H1 (cell line): ENCODE results near the gene CAMTA1. TPM values are rescaled to one million over a fixed set of nuclear protein-coding genes. Genes with fewer than 3 reads are reported as not detected.

Source experiments
- ATF3 ChIP-seq: IDR thresholded peaks from 2 replicates; pipeline ENCODE4 v1.6.1; 2011; ENCODE audit warnings: low read depth, mild to moderate bottlenecking, low read length; ENCODE audit not compliant: insufficient read depth
- BRCA1 ChIP-seq: IDR thresholded peaks from 2 replicates; pipeline ENCODE4 v1.6.1; 2012; ENCODE audit warnings: low read depth, low read length, improper control_type of control experiment
- RXRA ChIP-seq: IDR thresholded peaks from 2 replicates; pipeline ENCODE4 v1.6.1; 2011; ENCODE audit warnings: low read depth, mild to moderate bottlenecking, low read length, moderate library complexity; ENCODE audit not compliant: insufficient read depth
- polyA plus RNA-seq, 7 experiments: library from polyadenylated mRNA; depleted of rRNA in 3 of 7; stranded (reverse) in 5 of 7; unstranded in 2 of 7; fragments of >200 nt in 5 of 7; fragments of 200-250 nt in 2 of 7; gene quantifications; 1 replicate in 5 of 7; 2 replicates in 1 of 7; 4 replicates in 1 of 7; pipeline versions ENCODE4 v1.2.1 to v1.2.3, GENCODE V29; 2011 to 2013; ENCODE audit warnings: missing spikeins in 2 of 7, mixed read lengths in 2 of 7
- total RNA-seq: library from RNA; stranded (reverse); fragmentation: NEBNext Ultra II Directional; extraction: Animal tissue kit (Norgen Biotek cat#: 25700); gene quantifications from 2 replicates; pipeline ENCODE4 v1.2.1, GENCODE V29; 2021

The CAMTA1 gene
- total and polyA plus RNA-seq, 2 of the 8 experiments (the other 6 are each of a cell fraction or from before 2014, with no cell fraction given): 65.0 to 119 TPM

DNA sequence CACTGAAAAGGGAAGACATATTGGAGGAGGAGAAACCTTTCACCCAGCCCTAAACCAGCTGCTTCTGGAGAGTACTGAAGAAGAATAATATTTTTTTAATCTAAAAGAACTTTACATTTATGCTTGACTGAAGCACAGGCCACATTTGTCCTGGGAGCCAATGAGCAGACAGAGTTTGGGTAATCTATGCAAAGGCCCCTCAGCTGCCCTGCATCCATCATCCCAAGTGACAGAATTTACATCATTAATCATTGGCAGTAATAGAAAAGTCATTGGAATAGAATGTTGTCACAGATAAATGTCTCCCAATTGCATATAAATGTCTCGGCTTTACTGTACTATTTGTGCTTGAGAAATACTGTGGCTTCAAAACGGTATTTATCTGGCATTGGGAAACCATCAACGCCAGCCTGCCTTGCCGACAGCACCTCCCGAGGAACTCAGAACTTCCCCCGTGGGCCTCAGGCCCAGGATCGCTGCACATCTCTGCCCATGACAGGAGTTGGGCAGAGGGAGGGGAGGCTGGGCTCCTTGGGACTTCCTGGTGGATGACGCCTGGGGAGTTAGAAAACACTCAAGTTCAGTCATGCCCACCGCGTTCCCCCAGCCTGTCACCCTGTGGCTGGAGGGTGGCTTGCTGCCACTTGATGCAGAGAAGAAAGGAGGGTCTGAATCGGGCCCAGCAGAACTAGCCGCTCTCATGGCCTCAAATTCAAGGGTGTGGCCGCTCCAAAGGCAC is 133.1 kb downstream of the CAMTA1 start (continued):
- TF ChIP-seq BRCA1 (no peak), RXRA (no peak), ATF3 (no peak)
